ENCODE results near the gene ARL13A.

GRCh38 chrX:101029665-101030064 is 60.2 kb downstream of the ARL13A start:
- TF ChIP-seq POLR2A (IDR thresholded peaks at IDR 0.05; ENCODE audit: control extremely low read depth in 1 of 2, low read depth in 2 of 2, low read length in 2 of 2), result no peak
- TF ChIP-seq CTCF (IDR thresholded peaks at IDR 0.05; ENCODE audit: control extremely low read depth in 1 of 3, insufficient read depth in 1 of 3, low read depth in 1 of 3, low read length in 3 of 3), result no peak
- TF ChIP-seq EZH2 (IDR thresholded peaks at IDR 0.05; ENCODE audit: low read depth, low read length, severe bottlenecking), result no peak
- TF ChIP-seq KDM4A (IDR thresholded peaks at IDR 0.05; ENCODE audit: low read depth, low read length, severe bottlenecking), result no peak
- no peak for TF ChIP-seq RAD21 (IDR thresholded peaks at IDR 0.05 in 1 of 2, conservative IDR thresholded peaks at IDR 0.05 in 1 of 2; ENCODE audit: low read depth in 2 of 2, low read length in 2 of 2)

All from H1 (cell line).